Endothelial cell of umbilical vein (primary cell): ENCODE results near the gene CRYBG2.

ENCODE experiments used
- EZH2 ChIP-seq: IDR thresholded peaks from 2 replicates; pipeline ENCODE4 v1.6.1; 2012; ENCODE audit warnings: borderline replicate concordance, low read depth, mild to moderate bottlenecking, moderate library complexity, low read length, inconsistent platforms; ENCODE audit not compliant: severe bottlenecking
- MYC ChIP-seq: IDR thresholded peaks from one replicate; pipeline ENCODE4 v1.6.1; 2011; ENCODE audit warnings: mild to moderate bottlenecking, low read depth, low read length
- POLR2A ChIP-seq: IDR thresholded peaks from 2 replicates; pipeline ENCODE4 v1.6.1; 2012; ENCODE audit warnings: low read depth, mild to moderate bottlenecking, control low read depth, low read length
- POLR2AphosphoS5 ChIP-seq: IDR thresholded peaks from 2 replicates; pipeline ENCODE4 v1.6.1; 2012; ENCODE audit warnings: low read depth, mild to moderate bottlenecking, control low read depth, low read length, moderate library complexity; ENCODE audit not compliant: insufficient read depth
- TF ChIP-seq, protein P1 (sequence below), 2 donors: IDR thresholded peaks; 1 replicate in 1 of 2; 2 replicates in 1 of 2; pipeline ENCODE4 v1.5.1; 2011; ENCODE audit warnings: low read length in 2 of 2, mild to moderate bottlenecking in 2 of 2, moderate library complexity in 2 of 2, control low read depth in 1 of 2, inconsistent platforms in 1 of 2, low read depth in 1 of 2; ENCODE audit not compliant: insufficient read depth in 1 of 2; ENCODE audit errors: extremely low read depth in 1 of 2

GRCh38 chr1:26376050-26376449, 22.1 kb upstream of the CRYBG2 start:
- TF ChIP-seq, protein P1, sequence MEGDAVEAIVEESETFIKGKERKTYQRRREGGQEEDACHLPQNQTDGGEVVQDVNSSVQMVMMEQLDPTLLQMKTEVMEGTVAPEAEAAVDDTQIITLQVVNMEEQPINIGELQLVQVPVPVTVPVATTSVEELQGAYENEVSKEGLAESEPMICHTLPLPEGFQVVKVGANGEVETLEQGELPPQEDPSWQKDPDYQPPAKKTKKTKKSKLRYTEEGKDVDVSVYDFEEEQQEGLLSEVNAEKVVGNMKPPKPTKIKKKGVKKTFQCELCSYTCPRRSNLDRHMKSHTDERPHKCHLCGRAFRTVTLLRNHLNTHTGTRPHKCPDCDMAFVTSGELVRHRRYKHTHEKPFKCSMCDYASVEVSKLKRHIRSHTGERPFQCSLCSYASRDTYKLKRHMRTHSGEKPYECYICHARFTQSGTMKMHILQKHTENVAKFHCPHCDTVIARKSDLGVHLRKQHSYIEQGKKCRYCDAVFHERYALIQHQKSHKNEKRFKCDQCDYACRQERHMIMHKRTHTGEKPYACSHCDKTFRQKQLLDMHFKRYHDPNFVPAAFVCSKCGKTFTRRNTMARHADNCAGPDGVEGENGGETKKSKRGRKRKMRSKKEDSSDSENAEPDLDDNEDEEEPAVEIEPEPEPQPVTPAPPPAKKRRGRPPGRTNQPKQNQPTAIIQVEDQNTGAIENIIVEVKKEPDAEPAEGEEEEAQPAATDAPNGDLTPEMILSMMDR (IDR thresholded peaks at IDR 0.05; ENCODE audit: extremely low read depth in 1 of 2, insufficient read depth in 1 of 2, low read depth in 1 of 2, low read length in 2 of 2), result no peak
- TF ChIP-seq MYC, result no peak
- no peak for TF ChIP-seq POLR2AphosphoS5
- TF ChIP-seq POLR2A, result no peak
- TF ChIP-seq EZH2, result no peak
